Stimulated activated CD4-positive, alpha-beta T cell treated with anti-CD3 and anti-CD28 coated beads, TNF-alpha, amount 100 ng/mL, for 1 hour (primary cell): ENCODE data around the gene ST3GAL2.
"Not testable (repeated sequence)": the region's sequence is repeated elsewhere in the genome, so short reads cannot be mapped to it uniquely, and the experiment has no call there.

Source experiments
- DNase-seq, 3 donors: peaks; one replicate each; pipeline ENCODE4 v3.0.0-alpha.2; 2020; ENCODE audit warnings: low read depth in 3 of 3, low spot score in 1 of 3

Gene ST3GAL2

DNA sequence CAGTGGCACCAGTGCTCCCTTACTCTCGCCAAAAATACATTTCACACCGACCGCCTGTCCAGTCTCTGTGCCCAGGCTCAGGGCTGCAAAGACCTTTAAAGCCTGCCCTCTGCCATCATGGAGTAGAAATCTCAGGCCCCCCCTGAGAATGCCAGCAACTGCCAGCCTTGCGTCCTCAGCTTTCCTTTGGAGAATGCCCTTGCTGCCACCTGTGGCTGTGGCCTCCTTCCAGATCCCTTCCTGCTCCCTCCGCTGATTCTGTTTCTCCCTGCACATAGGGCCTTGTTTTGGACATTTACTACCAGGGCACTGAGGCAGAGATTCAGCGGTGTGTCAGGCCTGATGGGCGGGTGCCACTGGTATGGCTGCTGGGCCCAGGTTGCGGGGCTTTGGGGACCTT lies 28.7 kb upstream of the ST3GAL2 start:
- DNase-seq: no peak

- DNase-seq: no peak
Observed at GRCh38 chr16:70467113-70467512, 28.2 kb upstream of the ST3GAL2 start.

DNA sequence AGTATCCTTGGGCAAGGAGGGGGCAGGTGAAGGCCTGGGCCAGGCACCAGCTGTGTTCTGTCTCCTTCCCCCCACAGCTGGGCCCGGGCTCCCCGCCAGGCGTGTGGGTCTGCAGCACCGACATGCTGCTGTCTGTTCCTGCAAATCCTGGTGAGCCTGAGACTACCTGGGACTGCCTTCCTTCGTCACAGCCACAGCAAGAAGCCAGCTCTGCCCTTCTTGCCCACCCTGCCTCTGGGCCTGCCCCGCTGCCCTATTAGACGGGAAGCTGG lies 27.8 kb upstream of the ST3GAL2 start:
- no peak for DNase-seq

DNA sequence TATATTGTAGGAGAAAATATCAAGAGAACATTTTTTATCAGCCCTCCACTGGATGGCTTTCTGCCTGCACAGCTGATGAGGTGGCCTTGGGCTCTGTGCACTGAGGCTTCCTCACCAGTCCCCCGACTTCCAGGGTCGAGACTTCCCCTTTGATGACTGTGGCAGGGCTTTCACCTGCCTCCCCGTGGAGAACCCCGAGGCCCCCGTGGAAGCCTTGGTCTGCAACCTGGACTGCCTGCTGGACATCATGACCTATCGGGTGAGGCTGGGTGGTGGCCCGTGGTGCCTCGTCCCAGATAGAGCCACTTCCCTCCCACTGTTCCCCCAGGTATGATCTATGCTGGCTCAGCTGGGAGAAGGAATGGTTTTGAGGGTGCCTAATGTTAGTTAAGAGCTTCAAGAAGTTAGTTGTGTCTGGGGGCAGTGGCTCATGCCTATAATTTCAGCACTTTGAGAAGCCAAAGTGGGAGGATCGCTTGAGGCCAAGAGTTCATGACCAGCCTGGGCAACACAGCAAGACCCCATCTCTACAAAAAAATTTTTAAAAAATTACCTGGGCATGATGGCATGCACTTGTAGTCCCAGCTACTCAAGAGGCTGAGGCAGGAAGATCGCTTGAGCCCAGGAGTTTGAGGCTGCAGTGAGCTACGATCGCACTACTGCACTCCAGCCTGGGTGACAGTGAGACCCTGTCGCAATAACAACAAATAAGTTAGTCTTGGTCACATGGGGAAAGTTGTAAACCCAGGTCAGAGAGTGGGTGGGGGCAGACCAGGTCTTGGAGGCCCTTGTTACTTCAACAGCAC lies 27.3 kb upstream of the ST3GAL2 start:
- DNase-seq: no peak

- no peak for DNase-seq
Observed at GRCh38 chr16:70463235-70463634, 24.3 kb upstream of the ST3GAL2 start.

GRCh38 chr16:70460737-70461261 lies 21.9 kb upstream of the ST3GAL2 start:
- no peak for DNase-seq

DNA sequence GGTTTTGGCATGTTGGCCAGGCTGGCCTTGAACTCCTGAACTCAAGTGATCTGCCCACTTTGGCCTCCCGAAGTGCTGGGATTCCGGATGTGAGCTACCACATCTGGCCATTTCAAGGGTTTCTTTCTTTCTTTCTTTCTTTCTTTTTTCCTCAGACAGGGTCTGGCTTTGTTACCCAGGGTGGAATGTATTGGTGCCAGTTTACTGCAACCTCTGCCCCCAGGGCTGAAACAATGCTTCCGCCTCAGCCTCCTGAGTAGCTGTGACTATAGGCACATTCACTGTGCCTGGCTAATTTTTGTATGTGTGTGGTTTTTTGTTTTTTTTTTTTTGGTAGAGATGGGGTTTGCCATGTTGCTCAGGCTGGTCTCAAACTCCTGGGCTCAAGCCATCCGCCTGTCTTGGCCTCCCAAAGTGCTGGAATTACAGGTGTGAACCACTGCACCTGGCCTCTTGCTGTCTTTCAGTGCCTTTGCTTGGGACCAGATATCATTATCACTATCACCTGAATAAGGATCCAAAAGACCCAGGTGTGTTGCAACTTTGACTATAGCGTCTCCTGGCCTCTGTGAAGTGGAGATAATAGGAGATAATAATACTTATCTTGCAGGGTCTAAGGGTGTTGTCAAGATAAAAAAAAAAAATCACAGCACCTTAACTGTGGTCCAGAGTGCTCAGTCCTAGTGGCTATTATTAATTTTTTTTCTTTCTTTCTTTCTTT lies 18.7 kb upstream of the ST3GAL2 start:
- no peak for DNase-seq

DNA sequence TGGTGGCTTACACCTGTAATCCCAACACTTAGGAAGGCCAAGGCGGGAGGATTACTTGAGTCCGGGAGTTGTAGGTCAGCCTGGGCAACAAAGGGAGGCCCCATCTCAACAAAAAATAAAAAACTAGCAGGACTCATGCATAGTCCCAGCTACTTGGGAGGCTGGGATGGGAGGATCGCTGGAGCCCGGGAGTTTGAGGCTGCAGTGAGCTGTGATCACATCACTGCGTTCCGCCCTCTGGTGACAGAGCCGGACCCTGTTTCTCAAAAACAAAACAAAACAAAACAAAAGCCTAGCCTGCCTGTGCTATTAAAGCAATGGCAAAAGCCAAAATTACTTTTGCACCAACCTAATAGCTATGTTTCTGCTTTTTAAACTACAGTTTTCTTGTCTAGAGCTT lies 17.0 kb upstream of the ST3GAL2 start:
- no peak for DNase-seq

GRCh38 chr16:70454222-70455034 lies 15.5 kb upstream of the ST3GAL2 start, which contains the start of gene FCSK:
TSS of gene FCSK (plus strand) at chr16:70454595. CDS start at chr16:70463191, 8,596 bp downstream.
- peak in 2 of 3 donors; percentile 36 to 55 for DNase-seq

DNA sequence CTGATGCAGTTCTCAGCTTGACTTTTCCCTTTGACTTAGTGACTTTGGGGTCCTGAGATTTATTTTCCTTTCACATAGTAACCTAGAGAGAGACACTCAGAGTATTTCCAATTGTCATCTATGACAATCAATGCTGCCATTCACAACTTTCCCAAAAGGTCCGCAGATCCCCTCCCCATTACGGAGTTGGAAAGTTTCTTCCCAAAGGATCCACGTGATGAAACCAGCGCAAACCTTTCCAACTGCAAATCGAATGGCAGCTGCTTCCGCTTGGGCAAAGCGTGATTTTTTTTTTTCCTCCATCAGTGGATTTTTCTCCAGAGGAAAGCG lies 15.0 kb upstream of the ST3GAL2 start:
- no peak for DNase-seq

DNA sequence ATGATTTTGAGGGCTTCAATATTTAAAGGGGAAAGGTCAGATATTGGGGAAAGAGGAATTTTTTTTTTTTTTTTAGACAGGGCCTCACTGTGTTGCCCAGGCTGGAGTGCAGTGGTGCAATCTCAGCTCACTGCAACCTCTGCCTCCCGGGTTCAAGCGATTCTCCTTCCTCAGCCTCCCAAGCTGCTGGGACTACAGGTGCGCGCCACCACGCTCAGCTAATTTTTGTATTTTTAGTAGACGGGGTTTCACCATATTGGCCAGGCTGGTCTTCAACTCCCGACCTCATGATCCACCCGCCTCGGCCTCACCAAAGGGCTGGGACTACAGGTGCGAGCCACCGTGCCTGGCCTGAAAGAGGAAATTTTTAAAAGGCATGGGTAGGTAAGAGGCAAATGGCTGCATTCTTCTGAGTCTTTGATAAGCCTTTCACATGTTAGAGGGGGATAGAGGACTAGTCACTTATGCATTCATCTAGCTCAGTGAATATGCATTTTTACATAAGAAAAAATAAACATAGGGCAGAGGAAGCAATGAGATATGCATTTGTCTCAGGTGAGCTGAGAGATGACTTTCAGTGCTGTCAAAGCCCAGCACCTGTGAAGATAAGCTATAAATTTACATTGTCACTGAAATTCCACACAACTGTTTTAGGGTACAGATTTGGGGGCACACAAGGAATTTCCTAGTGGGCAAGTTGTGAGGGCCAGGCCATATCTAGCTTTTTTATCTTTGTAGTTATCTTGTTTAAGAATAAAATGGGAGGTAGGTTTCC lies 14.4 kb upstream of the ST3GAL2 start:
- DNase-seq: no peak

DNA sequence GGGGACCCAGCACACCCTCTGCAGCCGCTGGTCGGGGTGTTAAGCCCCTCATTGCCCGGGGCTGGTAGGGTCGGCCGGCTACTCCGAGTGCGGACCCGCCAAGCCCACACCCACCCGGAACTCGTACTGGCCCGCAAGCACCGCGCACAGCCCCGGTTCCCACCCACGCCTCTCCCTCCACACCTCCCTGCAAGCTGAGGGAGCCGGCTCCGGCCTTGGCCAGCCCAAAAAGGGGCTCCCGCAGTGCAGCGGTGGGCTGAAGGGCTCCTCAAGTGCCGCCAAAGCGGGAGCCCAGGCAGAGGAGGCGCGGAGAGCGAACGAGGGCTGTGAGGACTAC lies 12.1 kb upstream of the ST3GAL2 start:
- DNase-seq: not testable (repeated sequence)

DNA sequence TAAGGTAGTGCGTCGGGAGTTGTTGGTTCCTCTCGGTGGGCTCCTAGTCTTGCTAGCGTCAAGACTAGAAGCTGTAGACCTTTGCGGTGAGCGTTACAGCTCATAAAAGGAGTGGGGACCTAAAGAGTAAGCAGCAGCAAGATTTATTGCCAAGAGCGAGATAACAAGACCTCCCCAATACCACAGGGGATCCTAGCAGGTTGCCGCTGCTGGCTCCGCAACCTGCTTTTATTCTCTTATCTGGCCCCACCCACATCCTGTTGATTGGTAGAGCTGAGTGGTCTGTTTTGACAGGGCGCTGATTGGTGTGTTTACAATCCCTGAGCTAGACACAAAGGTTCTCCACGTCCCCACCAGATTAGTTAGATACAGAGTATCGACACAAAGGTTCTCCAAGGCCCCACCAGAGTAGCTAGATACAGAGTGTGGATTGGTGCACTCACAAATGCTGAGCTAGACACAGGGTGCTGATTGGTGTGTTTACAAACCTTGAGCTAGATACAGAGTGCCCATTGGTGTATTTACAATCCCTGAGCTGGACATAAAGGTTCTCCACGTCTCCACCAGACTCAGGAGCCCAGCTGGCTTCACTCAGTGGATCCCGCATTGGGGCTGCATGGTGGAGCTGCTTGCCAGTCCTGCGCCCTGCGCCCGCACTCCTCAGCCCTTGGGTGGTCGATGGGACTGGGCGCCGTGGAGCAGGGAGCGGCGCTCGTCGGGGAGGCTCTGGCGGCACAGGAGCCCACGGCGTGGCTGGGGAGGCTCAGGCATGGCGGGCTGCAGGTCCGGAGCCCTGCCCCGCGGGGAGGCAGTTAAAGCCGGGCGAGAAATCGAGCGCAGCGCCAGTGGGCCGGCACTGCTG lies 11.5 kb upstream of the ST3GAL2 start:
- DNase-seq: not testable (repeated sequence)

- DNase-seq: no peak
Observed at GRCh38 chr16:70448075-70448474, 9.2 kb upstream of the ST3GAL2 start.

DNA sequence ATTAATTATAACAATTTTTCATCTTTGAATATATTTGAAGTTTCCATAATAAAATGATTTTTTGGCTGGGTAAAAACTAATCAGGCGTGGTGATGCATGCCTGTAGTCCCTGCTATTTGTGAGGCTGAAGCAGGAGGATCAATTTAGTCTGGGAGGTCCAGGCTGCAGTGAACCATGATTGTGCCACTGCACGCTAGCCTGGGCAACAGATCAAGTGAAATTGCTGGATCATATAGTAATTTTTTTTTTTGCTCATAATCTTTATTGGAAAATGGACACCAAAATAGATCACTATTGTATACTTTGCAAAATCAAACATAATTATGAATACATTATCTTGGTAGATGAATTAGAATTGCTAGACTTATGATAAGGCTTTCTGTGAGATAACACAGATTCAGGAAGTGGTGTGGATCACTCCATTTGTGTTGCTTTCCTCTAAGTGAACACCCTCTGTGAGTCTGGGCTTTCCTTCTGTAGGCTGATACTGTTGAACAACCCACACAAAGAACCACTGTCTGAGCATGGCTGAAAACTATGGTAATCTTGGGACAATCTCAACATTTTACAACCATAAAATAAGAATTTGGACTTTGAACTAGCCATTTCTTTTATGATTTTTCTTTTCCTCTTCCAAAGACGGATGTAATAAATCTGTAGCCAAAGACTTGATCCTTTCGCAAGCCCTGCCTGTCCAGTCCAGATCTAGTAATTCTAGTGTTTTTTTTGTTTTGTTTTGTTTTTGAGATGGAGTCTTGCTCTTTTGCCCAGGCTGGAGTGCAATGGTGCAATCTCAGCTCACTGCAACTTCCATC lies 5.6 kb upstream of the ST3GAL2 start:
- no peak for DNase-seq

GRCh38 chr16:70442344-70442743 lies 3.4 kb upstream of the ST3GAL2 start:
- no peak for DNase-seq

DNA sequence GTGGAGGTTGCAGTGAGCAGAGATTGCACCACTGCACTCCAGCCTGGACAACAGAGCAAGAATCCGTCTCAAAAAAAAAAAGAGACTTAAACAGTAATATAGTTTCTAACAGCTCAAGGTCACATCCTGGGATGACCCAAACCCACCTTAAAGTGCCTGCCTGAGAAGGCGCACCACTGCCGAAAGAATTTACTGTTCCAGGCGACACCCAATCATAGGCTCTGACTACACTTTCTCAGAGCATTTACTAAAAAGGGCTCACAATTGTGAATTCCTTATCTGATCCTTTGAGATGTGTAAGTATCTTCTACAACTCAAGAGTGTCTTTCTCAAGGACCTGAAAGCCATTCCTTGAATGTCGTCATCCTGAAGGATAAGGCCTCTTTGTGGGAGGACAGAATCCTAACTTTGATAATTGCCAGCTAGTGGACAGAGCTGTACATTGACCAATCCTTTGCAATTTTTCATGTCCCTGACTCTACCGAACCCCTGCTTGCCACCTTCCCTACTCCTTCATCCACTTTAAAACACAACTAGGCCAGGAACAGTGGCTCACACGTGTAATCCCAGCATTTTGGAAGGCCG lies 2.6 kb upstream of the ST3GAL2 start:
- no peak for DNase-seq

DNA sequence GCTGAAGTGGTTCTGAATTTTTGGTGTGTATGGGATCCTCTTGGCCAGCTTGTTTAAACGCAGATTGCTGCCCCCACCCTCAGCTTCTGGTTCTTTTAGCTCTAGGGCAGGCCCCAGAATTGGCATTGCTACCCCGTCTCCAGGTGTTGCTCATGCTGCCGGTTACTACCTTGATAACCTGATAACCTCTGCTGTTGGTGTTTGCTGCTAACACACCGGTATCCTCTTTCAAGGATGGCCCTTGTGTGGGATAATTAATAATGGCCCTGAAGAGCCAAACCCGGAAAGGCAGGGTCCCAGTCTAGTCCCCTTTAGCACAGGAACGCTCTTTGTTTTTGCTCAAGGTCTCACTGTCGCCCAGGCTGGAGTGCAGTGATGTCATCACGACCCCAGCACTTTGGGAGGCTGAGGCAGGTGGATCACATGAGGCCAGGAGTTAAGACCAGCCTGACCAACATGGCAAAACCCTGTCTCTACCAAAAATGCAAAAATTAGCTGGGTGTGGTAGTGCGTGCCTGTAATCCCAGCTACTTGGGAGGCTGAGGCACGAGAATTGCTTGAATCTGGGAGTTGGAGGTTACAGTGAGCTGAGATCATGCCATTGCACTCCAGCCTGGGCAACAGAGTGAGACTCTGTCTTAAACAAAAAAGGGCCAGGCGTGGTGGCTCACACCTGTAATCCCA lies 1.3 kb upstream of the ST3GAL2 start:
- no peak for DNase-seq
